Measurements from ENCODE around the gene AP2B1.

The AP2B1 gene

DNA sequence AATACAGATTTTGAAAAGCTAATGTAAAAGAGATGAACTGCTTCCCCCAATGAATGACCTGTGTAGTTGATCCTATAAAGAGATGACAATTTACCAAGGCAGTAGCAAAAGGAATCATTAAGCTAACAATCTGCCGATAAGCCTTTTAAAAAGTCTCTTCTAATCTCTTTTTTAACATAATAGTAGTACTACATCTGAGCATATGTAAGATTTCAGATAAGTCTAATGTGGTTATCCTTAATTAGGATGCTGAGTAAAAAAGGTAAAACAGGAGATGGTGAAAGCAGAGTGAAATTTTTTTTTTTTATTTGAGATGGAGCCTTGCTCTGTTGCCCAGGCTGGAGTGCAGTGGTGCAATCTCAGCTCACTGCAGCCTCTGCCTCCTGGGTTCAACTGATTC, 118.1 kb downstream of the AP2B1 start:
- DNase-seq, result no peak

DNA sequence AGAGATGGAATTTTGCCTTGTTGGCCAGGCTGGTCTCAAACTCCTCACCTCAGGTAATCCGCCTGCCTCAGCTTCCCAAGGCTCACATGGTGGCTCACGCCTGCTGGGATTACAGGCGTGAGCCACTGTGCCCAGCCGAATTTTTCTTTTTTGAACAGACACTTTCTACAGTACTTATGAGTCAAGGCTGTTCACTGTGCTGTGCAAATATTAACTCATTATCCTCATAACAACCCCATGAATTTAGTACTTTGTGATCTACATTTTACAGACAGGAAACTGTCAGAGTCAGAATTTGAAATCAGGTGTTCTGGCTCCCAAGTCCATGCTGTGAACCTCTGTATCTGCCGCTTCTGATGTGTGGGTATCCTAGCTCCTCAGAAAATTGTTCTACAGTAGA, 118.6 kb downstream of the AP2B1 start:
- no peak for DNase-seq

DNA sequence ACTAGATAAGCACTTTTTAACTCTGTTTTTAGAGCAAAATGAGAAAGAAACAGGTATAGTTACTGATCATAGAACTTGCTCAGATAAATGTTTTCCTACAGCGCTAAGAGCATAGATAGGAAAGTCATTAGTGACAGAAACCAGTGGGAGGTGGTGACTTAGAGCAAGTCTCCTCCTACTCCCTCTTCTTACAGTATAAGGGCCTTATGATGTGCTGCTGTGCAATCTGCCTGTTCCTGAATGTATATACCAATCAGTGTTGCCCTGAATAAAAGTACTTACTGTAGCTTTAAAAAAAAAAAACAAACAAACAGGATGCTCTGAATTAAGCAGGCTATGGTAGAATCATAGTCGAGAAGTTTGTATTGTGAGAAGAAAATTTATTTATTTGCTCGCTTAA, 121.0 kb downstream of the AP2B1 start:
- no peak for DNase-seq

DNA sequence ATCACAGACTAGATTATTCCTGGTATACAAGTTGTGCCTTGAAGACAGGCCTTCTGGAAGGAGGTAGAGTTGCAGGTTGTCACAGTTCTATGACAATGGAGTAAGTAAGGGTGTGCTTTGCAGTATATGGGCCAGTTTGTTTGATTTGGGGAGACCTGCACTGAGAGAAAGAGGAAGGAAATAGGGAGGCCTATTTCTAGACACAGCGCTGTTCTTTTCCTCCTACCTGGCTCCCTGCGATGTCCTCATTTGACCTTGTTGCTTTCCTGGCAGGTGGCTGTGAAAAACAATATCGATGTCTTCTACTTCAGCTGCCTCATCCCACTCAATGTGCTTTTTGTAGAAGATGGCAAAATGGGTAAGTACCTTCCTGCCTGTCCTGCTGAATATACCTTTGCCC, 121.8 kb downstream of the AP2B1 start:
- DNase-seq, result no peak

DNA sequence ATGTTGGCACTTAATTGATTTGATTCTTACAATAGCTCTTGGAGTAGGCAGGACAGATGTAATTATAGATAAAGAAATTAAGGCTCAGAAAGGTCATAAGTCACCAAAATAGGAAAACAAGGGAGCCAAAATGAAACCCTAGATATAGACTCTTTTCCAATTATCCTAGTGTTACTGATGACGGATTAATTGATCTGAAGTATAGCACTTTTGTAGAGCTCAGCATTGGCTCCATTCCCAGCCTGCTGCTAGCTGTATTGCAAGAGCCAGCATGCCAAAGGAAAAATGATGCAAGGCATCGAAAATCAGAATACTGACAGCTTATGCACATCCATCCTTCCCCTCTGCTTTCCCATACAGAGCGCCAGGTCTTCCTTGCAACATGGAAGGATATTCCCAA, 122.8 kb downstream of the AP2B1 start:
- DNase-seq, result peak; percentile 86

DNA sequence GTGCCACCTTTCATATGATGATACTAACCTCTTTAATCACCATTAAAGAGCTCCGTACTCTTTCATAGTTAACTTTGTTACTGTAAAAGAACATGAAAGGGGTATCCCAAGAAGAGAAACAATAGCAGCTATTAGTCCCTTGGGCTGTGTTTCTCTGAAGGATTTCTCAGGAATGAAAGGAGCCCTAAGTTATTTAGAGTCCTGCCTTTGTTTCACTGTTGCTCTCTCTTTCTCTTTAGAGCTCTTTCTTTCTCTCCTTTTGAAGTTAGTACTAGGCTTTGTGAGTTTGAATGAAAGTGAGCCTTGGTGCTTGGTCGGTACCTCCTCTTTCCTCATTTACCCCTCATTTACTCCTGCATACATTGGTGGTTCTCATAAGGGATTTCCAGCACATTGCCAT, 123.8 kb downstream of the AP2B1 start:
- no peak for DNase-seq

DNA sequence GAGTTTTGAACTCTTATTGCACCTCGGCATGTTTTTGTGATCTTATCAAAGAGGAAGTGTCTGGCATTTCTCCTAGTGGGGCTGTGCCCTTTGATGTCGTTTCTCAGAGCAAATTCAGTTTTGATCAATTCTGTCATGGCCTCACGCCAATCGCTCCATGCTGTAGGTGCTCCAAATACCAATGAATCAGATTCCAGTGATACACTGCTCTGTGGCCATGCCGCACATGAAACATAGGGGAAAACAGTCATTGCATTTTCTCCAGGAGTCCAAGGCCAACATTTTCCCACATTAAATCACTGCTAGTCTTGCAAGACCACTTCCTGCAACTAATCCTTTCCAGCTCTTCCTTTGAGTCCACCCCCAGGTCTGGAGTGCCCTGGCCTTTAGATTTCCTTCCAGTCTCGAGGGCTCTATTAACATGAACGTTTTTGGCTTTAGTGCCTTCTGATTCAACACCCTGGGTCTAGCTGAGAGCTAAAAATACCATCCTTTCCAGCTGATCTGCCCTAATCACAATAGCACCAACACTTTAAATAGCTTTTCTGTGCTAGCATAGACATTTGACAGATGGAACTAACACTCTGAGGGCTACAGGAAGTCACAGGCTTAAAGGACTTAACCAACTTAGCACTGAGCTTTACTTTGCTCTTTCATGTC, 126.1 kb downstream of the AP2B1 start:
- DNase-seq, result peak; percentile 97

DNA sequence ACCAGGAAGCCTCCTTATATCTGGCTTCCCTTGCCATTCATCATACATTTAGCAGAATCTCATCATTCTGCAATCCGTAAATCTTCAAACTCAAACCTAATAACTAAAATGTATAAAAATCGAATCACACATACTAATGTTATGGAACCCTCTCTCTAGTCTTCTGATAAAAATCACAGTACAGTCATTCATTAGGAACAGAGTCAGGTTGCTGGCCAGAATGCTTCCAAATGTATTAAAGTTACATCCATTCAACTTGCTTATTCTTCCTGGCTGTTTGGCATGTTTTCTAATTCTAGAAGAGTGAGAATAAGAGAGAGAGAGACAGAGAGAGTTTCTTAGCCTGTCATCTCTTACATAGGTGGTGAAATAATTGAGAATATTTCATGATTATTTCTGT, 127.9 kb downstream of the AP2B1 start:
- no peak for DNase-seq

DNA sequence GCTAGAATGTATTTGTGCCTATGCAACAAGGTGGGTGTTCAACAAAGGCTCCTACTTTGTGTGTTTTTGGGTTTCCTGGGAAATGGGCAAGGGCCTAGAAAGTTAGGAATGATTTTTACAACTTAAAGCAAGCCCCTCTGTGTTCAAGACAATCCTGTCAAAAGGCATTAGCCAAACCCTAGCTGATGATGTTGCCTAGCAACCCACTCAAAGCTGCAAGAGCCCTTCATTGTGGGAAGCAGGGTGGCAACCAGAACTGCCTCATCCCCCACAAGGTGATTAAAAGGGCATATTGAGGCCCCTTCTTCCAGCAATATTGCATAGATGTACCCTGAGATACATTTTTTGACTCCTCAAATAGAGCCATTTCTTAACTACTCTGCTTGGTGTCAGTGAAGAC, 128.3 kb downstream of the AP2B1 start:
- DNase-seq, result no peak

DNA sequence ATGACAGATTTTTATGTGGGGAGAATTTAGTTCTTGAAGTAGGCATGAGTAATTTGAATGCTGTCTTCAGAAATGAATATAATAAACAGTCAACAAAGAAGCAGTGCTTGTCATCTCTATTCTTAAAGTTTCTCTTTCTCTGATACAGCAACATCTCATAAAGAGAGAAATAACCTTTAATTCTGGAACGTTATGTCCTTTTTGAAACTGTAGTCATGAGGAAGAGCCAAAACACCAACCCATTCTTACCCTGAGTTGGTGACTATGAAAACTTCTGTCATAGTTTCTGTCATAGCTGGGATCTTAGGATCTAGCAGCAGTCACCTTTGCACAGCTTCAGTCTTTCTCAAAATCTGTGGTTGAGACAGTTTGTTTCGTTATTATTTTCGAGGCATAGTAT, 129.1 kb downstream of the AP2B1 start:
- no peak for DNase-seq

DNA sequence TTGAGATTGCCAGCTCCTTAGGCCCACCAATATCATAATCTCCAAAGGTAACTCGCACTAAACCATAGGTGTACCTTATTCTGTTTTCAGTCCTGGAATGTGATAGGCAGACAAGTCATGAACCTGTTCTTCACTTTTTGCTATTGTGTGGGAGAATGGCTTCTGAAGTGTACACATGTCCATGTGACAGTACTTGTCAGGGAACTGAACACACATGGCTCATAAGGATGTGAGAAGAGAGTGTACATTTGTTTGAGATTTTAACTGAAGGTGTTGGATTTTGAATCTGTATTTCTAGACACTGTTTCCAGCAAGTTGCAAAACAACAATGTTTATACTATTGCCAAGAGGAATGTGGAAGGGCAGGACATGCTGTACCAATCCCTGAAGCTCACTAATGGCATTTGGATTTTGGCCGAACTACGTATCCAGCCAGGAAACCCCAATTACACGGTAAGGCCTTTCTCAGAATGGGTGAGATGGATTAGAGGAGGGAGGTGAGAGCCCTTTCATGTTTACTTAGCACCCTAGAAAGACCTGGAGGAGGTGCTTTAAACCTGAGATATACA, 129.9 kb downstream of the AP2B1 start:
- DNase-seq, result no peak

DNA sequence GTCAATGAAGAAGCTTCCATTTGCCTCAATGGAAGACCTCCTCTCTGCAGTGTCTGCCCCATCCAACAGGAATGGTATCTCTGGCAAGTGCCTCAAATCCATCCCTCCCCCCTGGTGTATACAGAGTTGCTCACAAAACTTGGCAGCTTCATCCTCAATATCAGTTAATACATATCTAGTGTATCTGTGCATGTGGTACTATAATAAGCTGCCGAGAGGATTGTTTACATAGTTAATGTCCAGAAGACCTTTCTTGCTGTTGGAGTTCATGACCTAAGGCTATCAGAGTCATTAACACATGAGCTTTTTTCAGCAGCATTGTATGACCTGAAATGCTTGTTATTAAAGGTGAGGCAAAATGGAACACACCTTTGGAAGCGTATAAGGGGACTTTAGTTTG, 130.4 kb downstream of the AP2B1 start:
- DNase-seq, result no peak

DNA sequence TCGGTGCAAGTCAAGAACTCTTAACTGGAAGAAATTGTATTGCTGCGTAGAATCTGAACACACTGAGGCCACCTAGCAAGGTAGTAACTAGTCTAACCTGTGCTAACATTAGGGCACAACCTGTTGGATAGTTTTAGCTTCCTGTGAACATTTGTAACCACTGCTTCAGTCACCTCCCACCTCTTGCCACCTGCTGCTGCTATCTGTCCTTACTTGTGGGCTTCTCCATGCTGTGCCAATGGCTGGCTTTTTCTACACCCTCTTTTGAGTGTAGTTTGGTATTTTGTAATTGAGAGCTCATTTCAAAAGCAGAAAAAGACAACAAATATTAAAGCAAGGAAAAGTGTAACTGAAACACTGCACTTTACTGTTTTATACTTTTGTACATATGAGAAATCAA, 136.6 kb downstream of the AP2B1 start:
- DNase-seq, result no peak

DNA sequence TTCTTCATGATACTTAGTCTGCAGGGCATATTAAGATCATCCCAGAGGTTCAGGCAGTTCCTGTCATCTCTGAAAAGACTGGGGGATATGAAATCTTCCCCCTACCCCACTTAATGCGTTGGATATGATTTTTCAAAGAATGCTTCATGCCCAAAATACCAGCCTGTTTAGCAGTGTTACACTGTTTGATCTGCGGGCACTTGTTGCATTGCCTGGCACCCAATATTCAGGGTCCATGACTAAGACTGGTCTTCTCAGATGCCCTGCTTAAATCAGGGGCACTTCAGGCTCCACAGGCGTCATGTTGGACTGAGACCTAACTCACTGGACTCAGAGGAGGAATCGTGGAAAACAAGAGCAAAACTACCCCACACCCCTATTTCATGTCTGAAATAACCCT, 137.9 kb downstream of the AP2B1 start:
- no peak for DNase-seq

DNA sequence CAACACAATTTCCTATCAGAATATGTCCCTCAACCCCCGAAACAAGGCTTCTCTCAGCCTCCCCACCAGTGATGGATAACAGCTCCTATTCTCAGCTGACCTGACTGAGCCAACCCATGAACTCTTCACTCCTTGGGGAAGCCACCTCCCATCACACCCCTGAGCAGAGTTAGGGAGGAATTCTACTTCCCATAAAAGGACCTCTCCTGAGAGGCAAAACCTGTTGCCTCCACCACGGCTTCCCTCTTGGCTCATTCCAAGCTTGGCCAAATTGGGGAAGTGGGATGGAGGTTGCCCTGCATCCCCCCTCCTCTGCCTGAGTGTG, 138.6 kb downstream of the AP2B1 start:
- no peak for DNase-seq

DNA sequence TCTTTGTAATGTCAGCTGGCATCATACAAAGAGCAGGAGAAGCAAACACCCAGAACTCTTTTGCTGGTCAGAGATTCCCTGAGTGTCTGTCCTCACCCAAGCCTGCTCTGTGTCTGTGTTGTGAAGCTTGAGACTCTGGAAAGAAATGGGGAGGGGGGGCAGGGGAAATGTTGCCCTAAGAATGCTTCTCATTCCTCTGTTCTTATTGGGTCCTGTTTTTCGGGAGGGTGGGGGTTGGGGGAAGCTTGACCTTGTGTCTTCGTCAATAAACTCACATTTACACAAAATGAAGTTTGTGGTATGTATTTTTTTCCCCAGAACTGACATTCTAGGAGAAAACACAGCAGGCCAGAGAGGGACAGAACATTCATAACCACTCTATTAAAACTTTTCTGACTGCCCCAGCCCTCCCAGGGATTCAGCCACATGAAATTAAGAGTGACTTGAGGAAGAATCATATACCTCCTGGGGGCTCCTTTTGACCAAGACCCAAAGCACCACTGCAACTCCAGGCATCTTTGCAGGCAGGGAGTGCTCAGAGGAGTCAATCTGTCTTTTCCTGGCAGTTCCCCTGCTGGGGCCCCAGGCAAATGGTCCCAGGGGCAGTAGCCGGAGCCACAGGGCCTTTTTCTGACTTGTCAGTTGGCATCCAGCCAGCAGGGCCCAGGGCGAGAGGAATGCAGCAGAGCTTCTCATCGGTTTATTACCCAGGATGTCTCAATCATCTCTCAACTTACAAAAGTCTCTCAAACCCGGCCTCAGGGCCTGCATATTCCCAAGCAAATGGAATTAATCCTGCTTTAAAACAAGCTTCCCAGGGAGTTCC, 139.2 kb downstream of the AP2B1 start:
- DNase-seq, result peak; percentile 97

DNA sequence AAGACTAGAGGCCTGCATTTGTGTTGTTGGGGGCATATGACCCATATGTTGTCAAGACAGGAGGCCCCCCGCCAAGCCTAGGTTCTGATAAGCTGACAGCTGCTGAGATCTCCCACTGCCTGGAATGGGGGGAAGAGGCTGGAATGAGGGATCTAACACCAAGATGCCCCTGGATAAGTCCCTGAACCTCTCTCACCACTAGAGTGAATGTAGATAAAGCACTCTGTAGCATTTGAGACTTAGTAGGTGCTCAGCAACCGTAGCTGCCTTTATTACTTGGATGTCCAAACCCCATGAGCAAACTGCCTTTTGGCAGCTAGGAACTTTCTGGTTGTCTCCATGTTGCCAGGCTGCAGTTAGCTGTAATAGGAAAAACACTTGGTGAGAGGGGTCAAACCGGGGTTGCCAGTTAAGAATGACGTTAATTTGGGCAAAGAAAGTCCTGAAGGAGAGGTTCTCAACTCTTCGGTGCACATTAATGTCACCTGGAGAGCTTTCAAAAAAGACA, 139.9 kb downstream of the AP2B1 start:
- no peak for DNase-seq

DNA sequence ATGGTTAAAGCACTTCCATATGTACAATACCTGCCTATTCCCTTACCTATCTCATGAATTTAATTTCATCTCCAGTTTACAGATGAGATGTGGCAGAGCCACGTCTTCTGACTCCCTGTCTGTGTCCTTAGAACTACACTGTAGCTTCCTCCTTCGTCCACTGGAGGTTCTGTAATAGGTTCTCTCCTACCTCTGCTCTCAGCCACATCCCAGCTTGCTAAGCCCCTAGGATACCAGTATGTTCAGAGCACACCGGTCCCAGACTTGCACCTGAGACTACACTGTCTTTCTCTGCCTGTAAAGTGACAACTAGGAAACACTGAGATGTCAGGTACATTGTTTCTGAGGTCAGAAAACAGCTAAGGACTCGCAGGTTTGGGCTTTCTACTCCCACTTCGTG, 140.5 kb downstream of the AP2B1 start:
- no peak for DNase-seq

DNA sequence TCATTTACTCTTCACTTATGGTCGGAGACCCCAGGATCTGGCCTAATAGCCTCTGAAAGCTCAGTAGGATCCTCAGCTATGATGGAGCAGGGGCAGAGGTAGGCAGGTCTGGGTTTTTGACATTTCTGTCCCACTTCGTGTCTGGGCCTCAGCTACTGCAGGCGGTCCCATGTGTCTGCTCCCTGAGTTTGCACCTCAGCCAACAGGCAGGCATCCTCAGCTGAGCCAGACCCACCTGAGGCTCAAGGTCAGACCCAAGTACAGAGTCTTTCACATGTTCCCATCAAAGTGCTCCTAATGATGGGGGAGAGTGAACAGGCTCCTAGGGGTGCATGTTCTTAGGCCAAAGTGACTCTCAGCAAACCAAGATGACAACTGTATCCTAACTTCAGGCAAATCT, 141.4 kb downstream of the AP2B1 start:
- no peak for DNase-seq

DNA sequence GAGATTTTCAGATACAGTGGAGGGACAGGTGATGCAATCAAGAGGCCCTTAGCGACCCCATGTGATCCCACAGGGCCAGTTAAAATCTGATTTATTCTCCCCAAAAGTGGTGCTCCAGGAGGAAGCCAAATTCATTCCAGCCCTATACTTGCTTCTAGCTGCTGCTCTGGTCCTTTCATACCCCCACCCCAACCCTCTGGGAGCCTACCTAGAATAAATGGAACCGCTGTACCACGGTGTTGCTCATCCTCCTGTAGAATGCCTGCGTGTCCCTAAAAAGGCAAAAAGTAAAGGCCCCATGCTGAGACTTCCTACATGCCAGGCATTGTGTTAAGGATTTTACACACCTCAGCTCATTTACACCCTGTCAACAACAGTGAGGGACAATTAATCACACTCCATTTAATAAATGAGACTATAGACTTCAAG, 142.3 kb downstream of the AP2B1 start:
- DNase-seq, result peak; percentile 51

DNA sequence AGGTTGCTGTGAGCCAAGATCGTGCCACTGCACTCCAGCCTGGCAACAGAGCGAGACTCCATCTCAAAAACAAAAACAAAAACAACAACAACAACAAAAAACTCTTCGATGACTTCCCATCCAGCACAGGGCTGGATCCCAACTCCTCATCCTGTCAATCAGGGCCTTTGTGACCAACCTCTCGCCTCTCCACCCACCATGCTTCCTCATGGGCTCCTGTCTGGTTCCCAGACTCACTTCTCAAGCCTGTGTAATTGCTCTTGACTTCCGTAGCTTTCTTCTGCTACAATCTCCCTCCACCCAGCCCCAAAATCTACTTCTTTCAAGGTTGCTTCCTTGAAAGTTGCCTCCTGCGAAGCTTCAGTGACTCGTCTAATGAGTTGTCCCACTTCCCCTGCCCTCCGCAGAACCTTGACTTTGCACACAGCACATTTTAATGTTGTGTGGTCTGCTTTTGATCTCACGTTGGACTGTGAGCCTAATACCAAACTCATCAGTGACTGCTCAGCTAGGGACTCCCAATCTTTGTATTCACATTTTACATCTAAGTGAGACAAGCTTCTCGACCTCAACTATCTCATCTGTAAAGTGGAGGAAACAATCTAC, 143.4 kb downstream of the AP2B1 start:
- no peak for DNase-seq

DNA sequence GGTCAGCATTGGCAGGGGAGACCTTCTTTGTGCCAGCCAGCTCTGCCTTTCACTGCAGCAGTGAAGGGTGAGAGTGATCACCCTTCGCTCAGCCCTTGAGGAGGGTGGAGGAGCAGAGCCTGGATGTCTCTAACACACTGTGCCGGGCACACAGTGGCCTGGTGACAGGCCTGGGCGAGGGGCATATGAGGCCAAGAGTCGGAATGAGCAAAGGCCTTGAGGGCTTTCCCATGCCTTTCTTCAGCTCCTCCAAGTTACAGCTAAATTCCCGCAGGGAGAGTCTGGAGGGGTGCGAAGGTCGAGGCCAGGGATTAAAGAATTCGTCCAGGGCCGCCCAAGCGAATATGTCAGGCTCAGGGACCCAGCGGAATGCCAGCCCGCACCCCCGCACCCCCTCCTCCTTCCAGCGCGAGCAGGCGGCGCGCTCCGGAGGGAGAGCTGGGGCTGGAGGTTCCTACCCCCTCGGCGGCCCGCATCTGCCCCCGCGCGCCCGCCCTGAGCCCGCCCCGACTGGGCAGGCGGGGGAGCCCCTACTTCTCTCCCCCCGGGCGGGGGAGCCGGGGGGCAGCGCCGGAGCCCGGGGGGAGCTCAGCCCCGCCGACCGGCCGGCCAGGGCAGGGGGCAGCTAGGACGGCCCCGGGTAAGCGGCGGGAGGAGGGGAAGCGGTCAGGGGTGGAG, 144.3 kb downstream of the AP2B1 start, which contains the start of gene RASL10B:
Gene RASL10B, plus strand, starts transcription at position 401 of the 678 bp plus-strand sequence. CDS start 3,546 bp downstream, outside the sequence.
- DNase-seq, result peak; percentile 38
